ENCODE data around the gene TIMM22. TPM values are rescaled to one million over a fixed set of nuclear protein-coding genes. Genes with fewer than 3 reads are reported as not detected.

Gene TIMM22
- total and polyA plus RNA-seq, 2 of the 4 experiments (the other 2 are of a cell fraction): 12.7 to 12.9 TPM

- no peak for ATAC-seq (ENCODE audit: low read depth)
- Histone ChIP-seq H3K9ac (ENCODE audit: low read depth, low read length) (peak overlapping the region; percentile 89; the same call in 1 of the 2 replicates), H3K4me1 (ENCODE audit: control insufficient read depth, insufficient read depth, low read length) (peaks cover 32% of the 10 kb centered on the region), H4K91ac (ENCODE audit: insufficient read depth, low read depth, low read length) (no peak overlapping the region), H3K4me2 (ENCODE audit: low read depth, low read length) (peak overlapping the region; percentile 73), H2BK15ac (ENCODE audit: low read depth, low read length) (no peak overlapping the region), H3K9me3 (ENCODE audit: control insufficient read depth, insufficient read depth, low read length) (no peaks in the 10 kb centered on the region), H2AK9ac (replicated peaks; ENCODE audit: low read depth, low read length, poor library complexity) (no peak overlapping the region), H2BK120ac (ENCODE audit: low read depth, low read length) (no peak overlapping the region), H3K4ac (ENCODE audit: low read depth, low read length) (no peak overlapping the region), H3K23ac (ENCODE audit: low read depth, low read length) (peak overlapping the region; percentile 1; the same call in 1 of the 2 replicates), H3K56ac (ENCODE audit: extremely low read depth, insufficient read depth, low read length) (no peak overlapping the region), H4K20me1 (ENCODE audit: insufficient read depth, low read length) (peaks cover 48% of the 10 kb centered on the region), H3K36me3 (ENCODE audit: control insufficient read depth, insufficient read depth, low read length) (peaks cover 21% of the 10 kb centered on the region), H3K18ac (ENCODE audit: low read depth, low read length) (no peak overlapping the region), H4K5ac (ENCODE audit: low read depth, low read length) (no peak overlapping the region), H2BK20ac (ENCODE audit: low read depth, low read length) (no peak overlapping the region), H4K8ac (ENCODE audit: low read depth in 2 of 2, low read length in 2 of 2) (no peak overlapping the region), H3K4me3 (ENCODE audit: insufficient read depth, low read depth, low read length) (peak overlapping the region; percentile 54), H2BK5ac (ENCODE audit: low read depth, low read length, poor library complexity, severe bottlenecking) (no peak overlapping the region), H3K9me1 (ENCODE audit: insufficient read depth, low read length) (peaks cover 21% of the 10 kb centered on the region), H3K14ac (replicated peaks; ENCODE audit: low read depth, low read length) (no peak overlapping the region), H2AK5ac (ENCODE audit: low read depth, low read length) (peak overlapping the region; percentile 50; the same call in 1 of the 2 replicates), H2AFZ (replicated peaks; ENCODE audit: low read length, poor library complexity) (no peak overlapping the region), H3K27me3 (ENCODE audit: control insufficient read depth, insufficient read depth, low read length) (no peaks in the 10 kb centered on the region), H3K27ac (ENCODE audit: insufficient read depth, low read length) (peak overlapping the region; percentile 9; the same call in 1 of the 2 replicates), H3K79me1 (ENCODE audit: low read depth in 1 of 2, low read length in 2 of 2) (peaks cover 23 to 48% of the 10 kb centered on the region in 2 experiments)
- TF ChIP-seq MXI1 (IDR thresholded peaks at IDR 0.05; ENCODE audit: borderline replicate concordance, low read depth, low read length) (no peak), RFX5 (IDR thresholded peaks at IDR 0.05; ENCODE audit: low read depth, low read length) (no peak)
- DNase-seq: no peak
- intact Hi-C loops (cut with micrococcal nuclease) (loop anchor here (5.0 kb wide), 2 partner anchors 586 to 856 kb away; a partner anchor contains a TSS), dilution Hi-C loops (cut with HindIII; ENCODE audit: low sequenced_read_pairs, unreplicated experiment) (loop anchor here (25.0 kb wide), 1 partner anchor 211 kb away; the partner anchor contains the start of genes GLOD4 and MRM3), in situ Hi-C loops (cut with MboI; ENCODE audit: low sequenced_read_pairs) (no loop called here)
- BruUV-seq (replicated peaks): no TSS peak
- ChIA-PET POLR2A (ENCODE audit: unreplicated experiment) (no interaction called here), CTCF (no interaction called here)
- WGBS, 2 experiments (ENCODE audit: extremely low coverage in 2 of 2, insufficient read length in 1 of 2): no CpG with 5 or more reads among the region's 2 CpGs
Measured at GRCh38 chr17:998111-998510, 1.2 kb downstream of the TIMM22 start.
